Activated CD4-positive, CD25-positive, alpha-beta regulatory T cell treated with anti-CD3 and anti-CD28 coated beads, Interleukin-2, amount 50 U/mL, for 16 hours (primary cell): ENCODE measurements around the gene TMC5.
"Not testable (repeated sequence)": the region's sequence is repeated elsewhere in the genome, so short reads cannot be mapped to it uniquely, and the experiment has no call there.

Experiments
- DNase-seq: peaks from one replicate; pipeline ENCODE4 v3.0.0-alpha.2; 2020; ENCODE audit warnings: low read depth, low spot score

TMC5 gene

GRCh38 chr16:19540241-19540970 lies 122.7 kb downstream of the TMC5 start:
- no peak for DNase-seq

- no peak for DNase-seq
Measured at GRCh38 chr16:19542138-19542821, 124.6 kb downstream of the TMC5 start.

DNA sequence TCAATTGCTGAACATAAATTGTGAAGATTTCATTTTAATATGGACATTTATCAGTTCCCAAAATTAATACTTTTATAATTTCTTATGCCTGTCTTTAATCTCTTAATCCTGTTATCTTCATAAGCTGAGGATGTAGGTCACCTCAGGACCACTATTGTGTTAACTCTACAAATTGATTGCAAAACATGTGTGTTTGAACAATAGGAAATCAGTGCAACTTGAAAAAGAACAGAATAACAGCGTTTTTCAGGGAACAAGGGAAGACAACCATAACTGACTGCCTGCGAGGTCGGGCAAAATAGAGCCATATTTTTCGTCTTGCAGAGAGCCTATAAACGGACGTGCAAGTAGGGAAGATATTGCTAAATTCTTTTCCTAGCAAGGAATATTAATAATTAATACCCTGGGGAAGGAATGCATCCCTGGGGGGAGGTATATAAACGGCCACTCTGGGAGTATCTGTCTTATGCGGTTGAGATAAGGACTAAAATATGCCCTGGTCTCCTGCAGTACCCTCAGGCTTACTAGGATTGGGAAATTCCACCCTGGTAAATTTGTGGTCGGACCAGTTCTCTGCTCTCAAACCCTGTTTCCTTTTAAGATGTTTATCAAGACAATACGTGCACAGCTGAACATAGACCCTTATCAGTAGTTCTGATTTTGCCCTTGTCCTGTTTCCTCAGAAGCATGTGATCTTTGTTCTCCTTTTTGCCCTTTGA lies 125.8 kb downstream of the TMC5 start:
- DNase-seq, result not testable (repeated sequence)

DNA sequence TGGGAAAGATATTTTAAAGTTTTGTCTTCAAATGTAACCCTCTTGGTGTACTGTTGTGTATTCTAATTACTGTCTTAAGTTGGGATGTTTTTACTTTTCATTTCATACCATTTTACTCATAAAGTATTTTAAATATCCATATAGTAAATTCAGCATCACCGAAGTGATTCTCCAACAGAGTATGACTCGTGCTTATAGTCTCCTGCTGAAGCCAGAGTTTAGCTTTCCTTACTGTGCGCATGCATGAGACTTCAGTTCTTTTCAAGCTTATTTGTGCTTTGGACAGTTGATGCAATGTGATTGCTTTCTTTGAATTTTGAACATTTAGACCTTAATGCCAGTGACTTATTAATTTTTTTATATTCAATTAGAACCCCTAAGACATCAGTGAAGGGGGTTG lies 130.5 kb downstream of the TMC5 start:
- no peak for DNase-seq
